Stimulated activated CD8-positive, alpha-beta memory T cell treated with anti-CD3 and anti-CD28 coated beads, Interleukin-4, amount 100 ng/mL, for 24 hours (primary cell): Measurements from ENCODE around the gene THRSP.
"Not testable (repeated sequence)": the region's sequence is repeated elsewhere in the genome, so short reads cannot be mapped to it uniquely, and the experiment has no call there.

Source experiments
- DNase-seq: peaks from one replicate; pipeline ENCODE4 v3.0.0-alpha.2; 2020; ENCODE audit warnings: low read depth

Gene THRSP

DNA sequence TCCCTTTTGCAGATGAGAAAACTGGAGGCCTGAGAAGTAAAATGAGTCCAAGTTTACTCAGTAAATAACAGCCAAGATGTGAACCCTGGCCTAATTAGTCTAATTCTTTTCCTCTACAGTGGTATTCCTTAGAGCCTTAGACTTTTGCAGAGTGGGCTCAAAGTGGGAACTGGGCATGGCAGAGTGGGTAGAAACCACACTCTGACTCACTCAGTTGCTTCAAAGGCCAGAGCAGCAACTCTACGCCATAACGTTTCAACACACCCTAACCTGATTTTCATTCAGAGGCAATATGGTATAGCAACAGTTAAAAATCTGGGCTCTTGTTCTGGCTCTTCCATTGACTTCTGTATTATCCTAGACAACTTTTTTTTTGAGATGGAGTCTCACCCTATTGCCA, 2.8 kb downstream of the THRSP start:
- no peak for DNase-seq

DNA sequence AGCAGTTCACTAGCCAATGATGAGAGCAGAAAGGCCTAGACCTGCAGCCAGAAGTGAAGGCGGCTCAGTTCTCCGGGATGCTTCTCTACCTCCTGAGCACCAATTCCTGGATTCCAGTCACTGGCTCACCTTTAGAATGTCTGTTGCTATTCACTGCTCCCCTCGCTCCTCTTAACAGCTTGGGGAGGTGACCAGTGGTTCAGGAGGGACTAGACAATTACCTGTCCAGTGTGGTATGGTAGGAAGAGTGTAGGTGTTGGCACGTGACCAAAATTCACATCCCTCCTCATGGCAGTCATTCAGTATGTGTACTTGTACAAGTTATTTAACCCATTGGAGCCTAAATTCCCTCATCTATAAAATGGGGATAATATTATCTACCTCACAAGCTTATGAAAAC, 4.0 kb downstream of the THRSP start:
- DNase-seq: no peak

DNA sequence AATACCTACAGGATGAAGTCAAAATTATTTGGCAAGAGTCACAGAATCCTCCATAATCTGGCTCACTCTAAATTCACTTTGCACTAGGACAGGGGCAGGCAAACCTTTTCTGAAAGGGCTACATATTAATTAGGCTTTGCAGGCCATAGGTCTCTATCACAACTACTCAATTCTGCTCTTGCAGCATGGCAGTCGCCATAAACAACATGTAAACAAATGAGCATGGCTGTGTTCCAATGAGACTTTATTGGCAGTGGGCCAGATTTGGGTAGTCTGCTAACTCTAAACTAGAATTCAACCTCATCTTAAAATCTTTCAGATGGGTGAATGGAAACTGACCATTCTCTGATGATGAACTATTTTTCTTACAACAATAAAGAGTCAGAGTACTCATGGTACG, 5.8 kb downstream of the THRSP start:
- no peak for DNase-seq

DNA sequence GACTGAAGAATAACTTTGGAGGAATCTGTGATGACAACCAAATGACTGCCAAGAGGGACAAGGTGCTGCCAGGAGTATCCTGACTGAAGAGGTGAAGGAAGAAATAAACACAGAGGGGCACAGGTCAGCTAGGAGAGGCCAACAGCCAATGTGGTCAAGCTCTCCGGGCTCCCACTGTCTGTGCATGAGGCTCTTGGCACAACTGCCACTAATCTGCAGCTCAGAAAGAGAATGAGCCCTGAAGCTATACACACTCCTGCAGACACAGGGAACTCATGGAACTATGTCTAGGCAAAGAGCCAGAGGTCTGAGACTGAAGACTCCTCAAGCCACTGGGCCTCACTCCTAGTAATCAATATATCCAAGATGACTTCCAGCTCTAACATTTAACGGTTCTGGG, 7.0 kb downstream of the THRSP start:
- no peak for DNase-seq

DNA sequence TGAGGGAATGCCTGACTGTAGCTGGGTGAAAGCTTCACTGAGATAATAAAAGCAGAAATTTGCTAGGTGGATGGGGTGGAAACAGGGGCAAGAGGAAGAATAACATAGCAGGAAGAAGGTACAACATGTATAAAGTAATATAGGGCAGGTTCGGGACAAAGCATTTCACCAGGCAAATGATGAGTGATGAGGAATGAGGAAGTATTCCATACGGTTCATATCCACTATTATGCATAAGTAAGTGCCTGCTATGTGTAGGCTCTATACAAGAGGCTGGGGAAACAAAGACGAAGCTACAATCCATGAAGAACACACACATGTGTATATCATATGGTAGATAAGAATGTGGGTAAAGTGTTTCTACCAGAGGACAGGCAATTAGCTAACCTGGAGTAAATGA, 8.1 kb downstream of the THRSP start:
- no peak for DNase-seq

DNA sequence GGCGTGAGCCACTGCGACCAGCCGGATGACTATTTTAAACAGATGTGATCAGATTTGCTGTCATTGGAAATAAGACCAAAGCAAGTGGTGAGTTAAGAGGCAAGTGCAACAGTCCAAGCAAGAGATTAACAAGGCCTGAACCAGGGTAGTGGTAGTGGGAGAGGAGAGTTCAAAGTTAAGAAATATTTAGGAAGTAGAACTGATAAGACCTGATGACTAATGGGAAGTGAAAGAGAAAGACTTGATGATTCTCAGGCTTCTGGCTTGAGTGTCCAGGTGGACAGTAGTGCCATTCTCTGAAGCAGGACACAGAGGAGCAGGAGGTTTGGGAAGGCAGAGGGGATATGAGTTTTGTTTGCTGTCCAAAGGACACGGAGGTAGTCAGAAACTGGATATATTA, 8.8 kb downstream of the THRSP start:
- no peak for DNase-seq

DNA sequence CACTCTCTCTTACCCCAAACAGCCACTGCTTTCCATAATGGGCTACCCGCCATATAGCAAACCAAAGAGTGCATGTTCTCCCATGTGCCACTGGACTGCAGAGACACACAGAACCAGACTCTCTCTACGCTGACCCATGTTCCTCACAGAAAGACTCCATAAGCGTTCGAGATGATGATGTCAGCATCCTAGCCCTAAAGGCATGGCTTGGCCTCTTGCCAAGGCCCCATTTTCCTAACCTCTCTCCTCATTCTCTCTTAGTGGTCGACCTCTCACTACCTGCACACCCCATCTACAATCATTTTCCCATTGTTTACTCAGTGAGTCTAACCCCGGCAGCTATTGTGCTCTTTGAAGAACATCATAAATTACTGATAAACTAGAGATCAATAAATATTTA, 11.1 kb downstream of the THRSP start:
- no peak for DNase-seq

DNA sequence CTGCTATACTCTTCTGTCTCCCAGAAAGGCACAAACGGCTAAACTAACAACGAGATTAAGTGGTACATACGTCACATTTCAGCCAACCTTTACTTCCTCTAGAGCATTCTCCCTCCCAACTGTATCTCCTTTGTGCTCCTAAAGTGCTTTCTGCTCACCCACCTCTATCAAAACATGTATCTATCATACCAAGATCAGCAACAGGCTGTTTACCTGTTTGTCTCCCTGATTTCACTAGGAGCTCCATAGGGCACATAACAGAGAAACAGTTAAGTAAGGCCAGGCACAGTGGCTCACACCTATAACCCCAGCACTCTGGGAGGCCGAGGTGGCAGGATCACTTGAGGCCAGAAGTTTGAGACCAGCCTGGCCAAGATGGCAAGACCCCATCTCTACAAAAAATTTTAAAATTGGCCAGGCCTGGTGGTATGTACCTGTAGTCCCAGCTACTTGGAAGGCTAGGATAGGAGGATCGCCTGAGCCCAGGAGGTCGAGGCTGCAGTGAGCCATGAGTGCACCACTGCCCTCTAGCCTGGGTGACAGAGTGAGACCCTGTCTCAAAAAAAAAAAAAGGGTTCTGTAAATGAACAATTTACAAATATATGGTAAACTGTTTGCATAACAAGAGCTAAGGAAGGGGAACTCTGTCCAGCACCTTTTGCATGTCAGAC, 13.2 kb downstream of the THRSP start:
- no peak for DNase-seq

DNA sequence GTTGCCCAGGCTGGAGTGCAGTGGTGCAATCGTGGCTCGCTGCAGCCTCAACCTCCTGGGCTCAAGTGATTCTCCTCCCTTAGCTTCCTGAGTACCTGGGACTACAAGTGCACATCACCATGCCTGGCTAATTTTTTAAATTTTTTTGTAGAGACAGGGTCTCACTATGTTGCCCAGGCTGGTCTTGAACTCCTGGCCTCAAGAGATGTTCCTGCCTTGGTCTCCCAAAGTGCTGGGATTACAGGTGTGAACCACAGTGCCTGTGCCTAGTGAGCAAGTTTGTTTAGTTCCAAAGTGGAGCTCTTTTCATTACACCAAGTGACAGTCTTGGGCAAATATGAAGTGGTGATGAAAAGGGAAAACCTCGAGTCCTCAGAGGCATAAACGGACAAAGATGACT, 13.9 kb downstream of the THRSP start:
- not testable (repeated sequence) for DNase-seq

DNA sequence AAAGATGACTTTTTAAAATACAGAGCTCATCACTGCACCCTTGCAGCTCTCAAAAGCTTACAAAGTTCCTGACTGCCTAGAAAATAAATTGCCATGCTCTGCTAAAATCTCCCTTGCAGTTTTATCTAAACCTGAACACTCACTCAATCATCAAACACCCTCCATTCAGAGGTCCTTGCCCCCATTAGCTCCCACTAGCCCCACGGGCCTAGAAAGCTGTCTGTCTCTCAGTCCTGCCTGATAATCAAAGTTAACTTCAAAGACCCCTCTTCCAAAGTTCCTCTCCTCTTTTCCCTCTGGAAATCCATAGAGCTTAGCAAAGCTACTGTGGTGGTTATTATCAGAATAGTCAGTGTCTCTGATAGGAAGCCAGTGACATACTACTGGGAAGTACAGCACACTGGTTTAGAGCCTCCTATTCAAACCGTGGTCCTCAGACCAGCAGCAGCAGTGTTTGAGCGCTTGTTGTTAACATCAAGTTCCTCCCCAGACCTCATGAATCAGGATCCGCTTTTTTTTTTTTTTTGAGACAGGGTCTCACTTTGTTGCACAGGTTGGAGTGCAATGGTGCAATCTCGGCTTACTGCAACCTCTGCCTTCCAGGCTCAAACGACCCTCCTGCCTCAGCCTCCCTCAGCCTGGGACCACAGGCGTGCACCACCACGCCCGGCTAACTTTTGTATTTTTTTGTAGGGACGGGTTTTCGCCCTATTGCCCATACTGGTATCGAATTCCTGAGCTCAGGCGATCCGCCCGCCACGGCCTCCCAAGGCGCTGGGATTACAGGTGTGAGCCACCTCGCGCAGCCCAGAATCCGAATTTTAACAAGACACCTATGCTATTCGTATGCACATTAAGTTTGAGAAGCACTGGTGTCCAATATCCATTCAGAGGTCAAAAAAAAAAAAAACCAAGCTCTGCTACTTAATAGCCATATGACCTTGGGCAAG, 14.8 kb downstream of the THRSP start:
- DNase-seq: no peak

DNA sequence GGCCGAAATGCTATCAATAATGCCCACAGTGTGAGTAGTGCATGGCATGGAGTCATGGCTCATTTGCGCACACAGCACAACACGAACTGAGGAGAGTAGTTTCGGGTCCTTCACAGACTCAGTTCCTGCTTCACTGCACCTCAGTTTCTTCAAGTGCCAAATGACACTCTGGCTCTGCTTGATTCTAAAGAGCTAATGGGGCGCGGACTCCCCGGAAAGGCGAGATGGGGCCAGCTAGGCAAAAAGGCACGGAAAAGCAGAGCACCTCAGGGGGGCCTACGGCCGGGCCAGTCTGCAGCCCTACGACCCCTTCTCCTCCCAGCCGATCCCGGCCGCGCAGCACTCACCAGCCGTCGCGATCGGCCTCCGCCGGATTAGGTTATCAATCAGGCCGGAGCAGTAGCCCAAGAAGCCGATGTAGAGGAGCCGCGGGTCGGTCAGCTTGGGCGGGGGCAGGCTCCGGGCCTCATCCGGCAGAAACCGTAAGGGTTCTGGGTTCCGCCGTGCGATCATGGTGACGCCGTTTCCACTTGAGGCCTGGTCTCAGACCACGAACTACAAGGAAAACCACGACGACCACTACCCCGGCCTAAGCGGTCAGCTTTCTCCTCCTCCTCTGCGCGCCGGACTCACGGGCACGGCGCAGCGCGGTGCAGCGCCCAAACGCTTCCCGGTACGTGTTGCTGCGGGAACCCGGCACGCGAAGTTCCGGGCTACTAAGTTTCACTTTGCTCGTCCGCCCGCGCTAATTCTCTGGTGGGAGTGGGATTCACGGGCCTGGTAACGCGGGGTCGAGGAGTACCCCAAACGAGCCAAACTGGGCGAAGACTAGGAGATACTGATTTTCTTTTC, 15.8 kb downstream of the THRSP start, which contains the start of gene NDUFC2:
NDUFC2 (minus strand) TSS at position 631 of the 852 bp plus-strand sequence; CDS start at position 513, 118 bp downstream.
- peak; percentile 52 for DNase-seq

DNA sequence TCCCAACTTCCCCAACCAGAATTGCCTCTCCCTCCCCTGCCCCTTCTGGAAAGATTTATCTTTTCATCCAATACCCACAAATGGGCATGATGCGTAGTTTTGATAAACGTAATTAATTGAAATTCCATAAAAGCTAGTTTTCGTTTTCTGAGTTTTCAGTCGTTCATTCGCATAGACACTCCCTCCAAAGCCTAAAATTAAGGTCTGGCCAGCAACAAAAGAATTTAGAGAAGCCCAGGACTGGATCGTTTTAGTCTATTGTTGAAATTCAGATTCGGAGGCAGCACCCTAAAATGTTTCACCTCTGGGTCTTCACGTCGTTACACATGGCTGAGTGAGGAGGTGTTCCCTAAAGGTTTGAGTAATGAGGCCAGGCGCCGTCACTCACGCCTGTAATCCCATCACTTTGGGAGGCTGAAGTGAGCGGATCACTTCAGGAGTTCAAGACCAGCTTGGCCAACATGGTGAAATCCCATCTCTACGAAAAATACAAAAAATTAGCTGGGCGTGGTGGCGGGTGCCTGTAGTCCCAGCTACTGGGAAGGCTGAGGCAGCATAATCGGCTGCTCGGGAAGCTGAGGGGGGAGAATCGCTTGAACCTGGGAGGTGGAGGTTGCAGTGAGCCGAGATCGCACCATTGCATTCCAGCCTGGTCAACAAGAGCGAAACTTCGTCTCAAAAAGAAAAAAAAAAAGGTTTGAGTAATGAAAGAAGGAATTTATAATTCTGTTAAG, 16.6 kb downstream of the THRSP start:
- DNase-seq: no peak

DNA sequence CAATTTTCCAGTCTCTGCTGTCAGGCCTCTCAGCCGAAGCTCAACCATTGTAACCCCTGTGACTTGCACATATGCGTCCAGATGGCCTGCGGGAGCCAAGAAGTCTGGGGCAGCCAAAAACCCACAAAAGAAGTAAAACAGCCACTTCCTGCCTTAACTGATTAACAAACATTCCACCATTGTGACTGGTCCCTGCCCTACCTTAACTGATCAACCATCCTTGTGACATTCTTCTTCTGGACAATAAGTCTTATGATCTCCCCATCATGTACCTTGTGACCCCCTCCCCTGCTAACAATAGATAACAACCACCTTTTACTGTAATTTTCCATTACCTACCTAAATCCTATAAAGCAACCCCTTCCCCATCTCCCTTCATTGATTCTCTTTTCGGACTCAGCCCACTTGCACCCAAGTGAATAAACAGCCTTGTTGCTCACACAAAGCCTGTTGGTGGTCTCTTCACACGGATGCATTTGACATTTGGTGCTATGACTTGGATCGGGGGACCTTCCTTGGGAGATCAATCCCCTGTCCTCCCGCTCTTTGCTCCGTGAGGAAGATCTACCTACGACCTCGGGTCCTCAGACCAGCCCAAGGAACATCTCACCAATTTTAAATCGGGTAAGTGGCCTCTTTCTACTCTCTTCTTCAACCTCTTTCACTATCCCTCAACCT, 17.3 kb downstream of the THRSP start:
- DNase-seq: no peak

DNA sequence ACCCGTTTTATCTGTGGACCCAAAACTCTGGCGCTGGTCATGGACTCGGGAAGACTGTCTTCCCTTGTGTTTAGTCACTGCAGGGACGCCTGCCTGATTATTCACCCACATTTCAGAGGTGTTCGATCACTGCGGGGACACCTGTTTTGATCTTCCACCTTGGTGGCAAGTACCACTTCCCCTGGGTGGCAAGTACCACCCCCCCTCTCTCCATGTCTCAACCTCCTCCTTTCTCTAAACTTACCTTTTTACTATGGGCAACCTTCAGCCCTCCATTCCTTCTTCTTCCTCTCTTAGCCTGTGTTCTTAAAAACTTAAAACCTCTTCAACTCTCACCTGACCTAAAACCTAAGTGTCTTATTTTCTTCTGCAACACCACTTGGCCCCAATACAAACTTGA, 17.9 kb downstream of the THRSP start:
- no peak for DNase-seq

DNA sequence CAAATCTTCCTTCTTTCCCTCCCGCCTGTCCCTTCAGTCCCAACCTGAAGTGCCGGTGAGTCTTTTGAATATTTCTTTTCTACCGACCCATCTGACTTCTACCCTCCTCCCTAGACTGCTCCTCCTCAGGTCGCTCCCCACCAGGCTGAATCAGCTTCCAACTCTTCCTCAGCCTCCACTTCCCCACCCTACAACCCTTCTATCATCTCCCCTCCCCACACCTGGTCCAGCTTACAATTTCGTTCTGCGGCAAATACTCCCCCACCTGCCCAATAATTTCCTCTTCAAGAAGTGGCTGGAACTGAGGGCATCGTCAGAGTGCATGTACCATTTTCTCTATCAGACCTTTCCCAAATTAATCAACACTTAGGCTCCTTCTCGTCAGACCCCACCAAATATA, 18.5 kb downstream of the THRSP start:
- no peak for DNase-seq

DNA sequence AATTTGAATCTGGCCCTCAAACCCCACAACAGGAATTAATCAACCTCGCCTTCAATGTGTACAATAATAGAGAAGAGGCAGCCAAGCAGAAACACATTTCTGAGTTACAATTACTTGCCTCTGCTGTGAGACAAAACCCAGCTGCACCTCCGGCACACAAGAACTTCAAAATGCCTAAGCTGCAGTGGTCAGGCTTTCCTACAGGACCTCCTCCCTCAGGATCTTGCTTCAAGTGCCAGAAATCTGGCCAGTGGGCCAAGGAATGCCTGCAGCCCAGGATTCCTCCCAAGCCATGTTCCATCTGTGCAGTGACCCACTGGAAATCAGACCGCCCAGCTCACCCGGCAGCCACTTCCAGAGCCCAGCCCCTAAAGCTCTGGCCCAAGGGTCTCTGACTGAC, 19.4 kb downstream of the THRSP start:
- DNase-seq: no peak

DNA sequence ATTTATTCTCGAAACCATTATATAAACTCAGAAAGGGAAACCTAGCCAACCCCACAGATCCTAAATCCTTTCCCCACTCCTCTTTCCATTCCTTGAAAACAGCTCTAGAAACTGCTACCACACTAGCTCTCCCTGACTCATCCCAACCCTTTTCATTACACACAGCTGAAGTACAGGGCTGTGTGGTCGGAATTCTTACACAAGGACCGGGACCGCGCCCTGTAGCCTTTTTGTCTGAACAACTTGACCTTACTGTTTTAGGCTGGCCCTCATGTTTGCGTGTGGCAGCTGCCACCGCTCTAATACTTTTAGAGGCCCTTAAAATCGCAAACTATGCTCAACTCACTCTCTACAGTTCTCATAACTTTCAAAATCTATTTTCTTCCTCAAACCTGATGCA, 20.8 kb downstream of the THRSP start:
- not testable (repeated sequence) for DNase-seq

DNA sequence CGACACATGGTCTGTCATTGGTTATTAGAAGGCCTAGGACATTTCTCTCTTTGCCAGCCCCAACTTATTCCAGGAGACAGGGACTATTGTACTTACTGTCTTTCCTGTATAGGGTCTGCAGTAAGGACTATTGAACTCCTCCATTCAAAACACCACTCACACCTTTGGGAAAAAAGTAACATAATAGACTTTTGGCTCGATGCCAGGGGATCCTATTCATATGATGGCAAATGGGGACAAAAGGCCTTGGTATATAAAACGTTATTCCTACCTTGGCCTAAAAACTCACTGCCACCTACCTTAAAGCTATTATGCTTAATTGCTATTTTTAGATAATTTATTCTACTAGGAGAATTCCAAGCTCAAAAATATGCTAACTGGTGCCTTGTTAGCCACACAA, 22.3 kb downstream of the THRSP start:
- no peak for DNase-seq

DNA sequence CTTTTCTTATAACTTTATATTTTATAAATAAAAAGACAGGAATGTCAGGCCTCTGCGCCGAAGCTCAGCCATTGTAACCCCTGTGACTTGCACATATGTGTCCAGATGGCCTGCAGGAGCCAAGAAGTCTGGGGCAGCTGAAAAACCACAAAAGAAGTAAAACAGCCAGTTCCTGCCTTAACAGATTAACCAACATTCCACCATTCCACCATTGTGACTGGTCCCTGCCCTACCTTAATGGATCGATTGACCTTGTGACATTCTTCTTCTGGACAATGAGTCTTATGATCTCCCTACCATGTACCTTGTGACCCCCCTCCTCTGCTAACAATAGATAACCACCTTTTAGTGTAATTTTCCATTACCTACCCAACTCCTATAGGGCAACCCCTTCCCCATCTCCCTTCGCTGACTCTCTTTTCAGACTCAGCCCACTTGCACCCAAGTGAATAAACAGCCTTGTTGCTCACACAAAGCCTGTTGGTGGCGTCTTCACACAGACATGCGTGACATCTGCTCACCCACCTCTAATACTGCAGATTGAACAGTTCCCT, 22.9 kb downstream of the THRSP start:
- not testable (repeated sequence) for DNase-seq

DNA sequence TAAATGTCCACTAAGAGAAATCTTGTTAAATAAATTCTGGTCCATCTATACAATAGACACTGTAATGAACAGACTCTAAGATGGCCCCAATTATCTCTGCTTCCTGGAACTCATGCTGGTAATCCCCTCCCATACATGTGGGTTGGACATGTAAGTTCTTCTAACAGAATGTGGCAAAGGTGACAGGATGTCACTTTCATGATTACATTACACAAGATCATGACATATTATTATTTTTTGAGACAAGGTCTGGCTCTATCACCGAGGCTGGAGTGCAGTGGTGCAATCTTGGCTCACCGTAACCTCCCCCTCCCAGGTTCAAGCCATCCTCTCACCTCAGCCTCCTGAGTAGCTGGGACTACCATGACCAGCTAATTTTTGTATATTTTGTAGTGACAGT, 30.6 kb downstream of the THRSP start:
- no peak for DNase-seq
